Fibroblast of upper back skin (primary cell): ENCODE data around the gene NR1D2.

Source experiments
- DNase-seq: peaks from one replicate; pipeline ENCODE4 v3.0.0-alpha.2; 2013

NR1D2 gene

GRCh38 chr3:23968463-23969184, 23.5 kb downstream of the NR1D2 start:
- no peak for DNase-seq

GRCh38 chr3:23969393-23969792, 24.3 kb downstream of the NR1D2 start:
- DNase-seq: no peak

- no peak for DNase-seq
Measured at GRCh38 chr3:23971684-23972083, 26.6 kb downstream of the NR1D2 start.

- DNase-seq: no peak
Measured at GRCh38 chr3:23976555-23976954, 31.5 kb downstream of the NR1D2 start.

GRCh38 chr3:23979569-23979968, 34.5 kb downstream of the NR1D2 start:
- DNase-seq: peak; percentile 19

GRCh38 chr3:23981136-23981535, 36.0 kb downstream of the NR1D2 start:
- DNase-seq: no peak

- no peak for DNase-seq
Measured at GRCh38 chr3:23981955-23982354, 36.9 kb downstream of the NR1D2 start.

- DNase-seq: no peak
Measured at GRCh38 chr3:23984934-23985333, 39.8 kb downstream of the NR1D2 start.

GRCh38 chr3:23985747-23986544, 40.9 kb downstream of the NR1D2 start:
- DNase-seq: no peak

- DNase-seq: no peak
Measured at GRCh38 chr3:23987356-23987755, 42.3 kb downstream of the NR1D2 start.

- DNase-seq: no peak
Measured at GRCh38 chr3:23991306-23991682, 46.2 kb downstream of the NR1D2 start.

GRCh38 chr3:23991683-23992628, 46.9 kb downstream of the NR1D2 start:
- DNase-seq: peak; percentile 40

- no peak for DNase-seq
Measured at GRCh38 chr3:23993556-23994243, 48.6 kb downstream of the NR1D2 start.

GRCh38 chr3:23994244-23994569, 49.1 kb downstream of the NR1D2 start:
- peak; percentile 13 for DNase-seq

GRCh38 chr3:23995219-23995618, 50.1 kb downstream of the NR1D2 start:
- DNase-seq: no peak

GRCh38 chr3:23996095-23996524, 51.0 kb downstream of the NR1D2 start:
- peak; percentile 90 for DNase-seq

GRCh38 chr3:23999012-23999641, 54.0 kb downstream of the NR1D2 start:
- peak; percentile 68 for DNase-seq

GRCh38 chr3:24002129-24002528, 57.0 kb downstream of the NR1D2 start:
- no peak for DNase-seq

GRCh38 chr3:24003466-24003865, 58.4 kb downstream of the NR1D2 start:
- no peak for DNase-seq

- DNase-seq: no peak
Measured at GRCh38 chr3:24004171-24004938, 59.3 kb downstream of the NR1D2 start.

GRCh38 chr3:24005669-24006068, 60.6 kb downstream of the NR1D2 start:
- no peak for DNase-seq
